IPS-18c (cell line): ENCODE measurements around the gene RPS26.
"Not testable (repeated sequence)": the region's sequence is repeated elsewhere in the genome, so short reads cannot be mapped to it uniquely, and the experiment has no call there.

ENCODE experiments used
- H3K4me3 ChIP-seq: 2 replicates; pipeline ENCODE4 v1.7.0; 2013; ENCODE audit warnings: low read depth, mild to moderate bottlenecking, low read length, moderate library complexity; ENCODE audit not compliant: insufficient read depth
- H3K9me3 ChIP-seq: one replicate; pipeline ENCODE4 v1.6.1; 2013; ENCODE audit warnings: mild to moderate bottlenecking, low read length, moderate library complexity; ENCODE audit not compliant: control insufficient read depth, insufficient read depth

Gene RPS26

GRCh38 chr12:56041552-56042429 is at the start of gene RPS26:
Gene RPS26, plus strand, starts transcription at chr12:56041918. Its CDS starts 249 bp downstream, at chr12:56042167.
- peak within 1 kb of the TSS; percentile 98 for H3K4me3 ChIP-seq
- no peaks in the 10 kb centered on the region for H3K9me3 ChIP-seq

GRCh38 chr12:55993230-55993853 is 48.4 kb upstream of the RPS26 start:
- Histone ChIP-seq H3K4me3 (no peak overlapping the region), H3K9me3 (no peaks in the 10 kb centered on the region)

GRCh38 chr12:55995366-55995765 is 46.4 kb upstream of the RPS26 start:
- no peak overlapping the region for H3K4me3 ChIP-seq
- no peaks in the 10 kb centered on the region for H3K9me3 ChIP-seq

GRCh38 chr12:55996201-55996714 is 45.5 kb upstream of the RPS26 start:
- H3K4me3 ChIP-seq, result peak overlapping the region; percentile 30; the same call in 1 of the 2 replicates
- no peaks in the 10 kb centered on the region for H3K9me3 ChIP-seq

GRCh38 chr12:55996715-55997534 is 44.8 kb upstream of the RPS26 start, which contains the start of gene SUOX:
Gene SUOX, plus strand, starts transcription at chr12:55997276. Its CDS starts 4,946 bp downstream, at chr12:56002222.
- peak within 1 kb of the TSS; percentile 75 for H3K4me3 ChIP-seq

GRCh38 chr12:55997535-55997859 is 44.2 kb upstream of the RPS26 start:
- Histone ChIP-seq H3K9me3 (no peaks in the 10 kb centered on the region), H3K4me3 (peak overlapping the region; percentile 75)

More at GRCh38 chr12:55996715-55997534, 44.8 kb upstream of the RPS26 start, which contains the start of gene SUOX:
- H3K9me3 ChIP-seq, result no peaks in the 10 kb centered on the region

GRCh38 chr12:55999522-55999921 is 42.2 kb upstream of the RPS26 start:
- not testable (repeated sequence) for H3K4me3 ChIP-seq, H3K9me3 ChIP-seq

GRCh38 chr12:55999999-56000540 is 41.6 kb upstream of the RPS26 start:
- H3K9me3 ChIP-seq, result not testable (repeated sequence)

GRCh38 chr12:56001487-56002100 is 40.1 kb upstream of the RPS26 start:
- no peaks in the 10 kb centered on the region for H3K9me3 ChIP-seq
- no peak overlapping the region for H3K4me3 ChIP-seq

More at GRCh38 chr12:55999999-56000540, 41.6 kb upstream of the RPS26 start:
- not testable (repeated sequence) for H3K4me3 ChIP-seq

- not testable (repeated sequence) for H3K4me3 ChIP-seq
Observed at GRCh38 chr12:56003376-56003775, 38.3 kb upstream of the RPS26 start.

GRCh38 chr12:56004211-56004610 is 37.5 kb upstream of the RPS26 start:
- Histone ChIP-seq H3K4me3 (no peak overlapping the region), H3K9me3 (no peaks in the 10 kb centered on the region)

More at GRCh38 chr12:56003376-56003775, 38.3 kb upstream of the RPS26 start:
- H3K9me3 ChIP-seq, result not testable (repeated sequence)

- peak overlapping the region; percentile 64 for H3K4me3 ChIP-seq
Observed at GRCh38 chr12:56007564-56008559, 33.9 kb upstream of the RPS26 start.

GRCh38 chr12:56010111-56010570 is 31.6 kb upstream of the RPS26 start:
- no peaks in the 10 kb centered on the region for H3K9me3 ChIP-seq
- H3K4me3 ChIP-seq, result no peak overlapping the region

More at GRCh38 chr12:56007564-56008559, 33.9 kb upstream of the RPS26 start:
- no peaks in the 10 kb centered on the region for H3K9me3 ChIP-seq

- Histone ChIP-seq H3K9me3 (no peaks in the 10 kb centered on the region), H3K4me3 (no peak overlapping the region)
Observed at GRCh38 chr12:56011509-56012090, 30.1 kb upstream of the RPS26 start.

- H3K4me3 ChIP-seq, result no peak overlapping the region
- H3K9me3 ChIP-seq, result no peaks in the 10 kb centered on the region
Observed at GRCh38 chr12:56013482-56013881, 28.2 kb upstream of the RPS26 start.
